GM18526 (cell line): ENCODE results near the gene COL18A1.

ENCODE experiments used
- POLR2A ChIP-seq: IDR thresholded peaks from 3 replicates; pipeline ENCODE4 v1.6.1; 2011; ENCODE audit not compliant: insufficient read length; ENCODE audit errors: extremely low read depth

COL18A1 gene

DNA sequence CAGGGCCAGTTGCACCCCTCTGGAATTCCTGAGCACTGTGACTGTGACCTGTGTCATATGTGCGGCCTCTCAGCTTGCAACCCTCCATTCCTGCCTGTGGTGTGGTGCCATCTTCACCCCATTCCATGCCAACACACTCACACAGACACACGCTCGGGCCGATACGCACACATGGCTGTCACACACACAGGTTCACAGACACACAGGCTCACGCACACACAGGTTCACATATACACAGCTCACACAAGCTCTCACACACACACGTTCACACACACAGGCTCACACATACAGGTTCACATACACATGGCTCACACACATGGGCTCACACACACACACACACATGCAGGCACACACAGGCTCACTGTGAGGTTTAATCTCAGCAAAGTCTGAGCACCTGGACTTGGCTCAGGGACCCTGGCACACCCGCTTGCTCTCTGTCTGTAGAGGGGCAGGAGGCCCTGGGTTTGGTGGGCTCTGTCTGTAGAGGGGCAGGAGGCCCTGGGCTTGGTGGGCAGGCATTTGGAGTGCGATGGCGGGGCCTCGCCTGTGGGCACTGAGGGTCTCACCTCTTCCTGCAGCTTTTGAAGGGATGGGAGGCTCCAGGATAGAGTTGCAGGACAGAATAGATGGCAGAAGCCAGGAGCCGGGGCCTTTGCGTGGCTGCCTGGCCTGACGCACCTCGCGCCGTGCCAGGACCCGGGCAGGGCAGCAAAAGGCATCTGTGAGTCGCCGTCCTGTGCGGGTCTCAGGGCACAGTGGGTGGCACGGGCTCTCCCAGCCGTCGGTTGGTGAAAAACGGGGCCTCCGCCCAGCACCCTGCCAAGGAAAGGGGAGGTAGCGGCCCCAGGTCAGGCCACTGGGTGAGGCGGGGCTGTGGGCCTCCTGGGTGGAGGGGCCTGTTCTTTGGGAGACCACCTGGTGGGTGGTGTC is 17.1 kb downstream of the COL18A1 start:
- no peak for TF ChIP-seq POLR2A

GRCh38 chr21:45423201-45423955 is 18.4 kb downstream of the COL18A1 start:
- TF ChIP-seq POLR2A = no peak

- TF ChIP-seq POLR2A = no peak
Measured at GRCh38 chr21:45423968-45424853, 19.2 kb downstream of the COL18A1 start.

DNA sequence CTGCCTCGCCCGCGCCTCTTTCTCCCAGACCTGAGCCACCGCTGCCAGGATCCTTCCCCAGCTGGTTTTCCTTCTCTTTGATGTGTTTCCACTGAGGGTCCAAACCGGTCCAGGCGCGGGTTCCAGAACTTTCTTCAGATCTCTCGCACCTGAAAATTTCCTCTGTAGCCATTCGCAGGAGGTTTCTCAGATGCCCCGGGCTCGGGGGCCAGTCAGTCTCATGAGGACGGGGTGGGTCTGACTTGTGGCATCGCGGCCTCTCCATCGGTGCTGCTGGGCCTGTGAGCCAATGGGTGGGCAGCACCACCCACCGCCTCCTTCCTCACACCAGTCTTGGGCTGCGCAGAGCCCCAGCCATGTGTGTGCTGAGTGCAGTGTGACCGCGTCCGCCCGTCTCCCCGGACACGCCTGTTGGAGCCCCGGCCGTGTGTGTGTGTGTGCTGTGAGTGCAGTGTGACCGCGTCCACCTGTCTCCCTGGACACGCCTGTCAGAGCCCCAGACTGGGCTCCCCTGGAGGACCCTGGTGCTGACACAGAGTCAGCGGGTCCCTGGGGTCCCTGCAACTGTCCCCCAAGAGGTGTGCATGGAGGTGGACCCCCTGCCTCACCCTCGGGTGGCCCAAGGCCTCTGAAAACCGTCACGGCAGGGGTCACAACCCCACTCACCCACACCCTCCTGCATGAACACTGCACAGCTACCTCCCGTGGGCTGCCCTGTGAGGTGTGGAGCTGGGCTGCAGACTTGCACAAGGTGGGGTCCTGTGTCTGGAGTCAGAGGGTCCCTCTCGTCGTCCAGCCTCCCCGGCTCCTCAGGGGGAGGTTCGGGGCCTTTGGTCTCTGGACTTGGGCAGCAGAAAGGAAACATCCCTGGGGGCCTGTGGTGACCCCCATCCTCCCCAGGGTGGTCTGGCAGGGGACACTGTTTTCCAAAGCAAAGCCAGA is 20.2 kb downstream of the COL18A1 start:
- no peak for TF ChIP-seq POLR2A

DNA sequence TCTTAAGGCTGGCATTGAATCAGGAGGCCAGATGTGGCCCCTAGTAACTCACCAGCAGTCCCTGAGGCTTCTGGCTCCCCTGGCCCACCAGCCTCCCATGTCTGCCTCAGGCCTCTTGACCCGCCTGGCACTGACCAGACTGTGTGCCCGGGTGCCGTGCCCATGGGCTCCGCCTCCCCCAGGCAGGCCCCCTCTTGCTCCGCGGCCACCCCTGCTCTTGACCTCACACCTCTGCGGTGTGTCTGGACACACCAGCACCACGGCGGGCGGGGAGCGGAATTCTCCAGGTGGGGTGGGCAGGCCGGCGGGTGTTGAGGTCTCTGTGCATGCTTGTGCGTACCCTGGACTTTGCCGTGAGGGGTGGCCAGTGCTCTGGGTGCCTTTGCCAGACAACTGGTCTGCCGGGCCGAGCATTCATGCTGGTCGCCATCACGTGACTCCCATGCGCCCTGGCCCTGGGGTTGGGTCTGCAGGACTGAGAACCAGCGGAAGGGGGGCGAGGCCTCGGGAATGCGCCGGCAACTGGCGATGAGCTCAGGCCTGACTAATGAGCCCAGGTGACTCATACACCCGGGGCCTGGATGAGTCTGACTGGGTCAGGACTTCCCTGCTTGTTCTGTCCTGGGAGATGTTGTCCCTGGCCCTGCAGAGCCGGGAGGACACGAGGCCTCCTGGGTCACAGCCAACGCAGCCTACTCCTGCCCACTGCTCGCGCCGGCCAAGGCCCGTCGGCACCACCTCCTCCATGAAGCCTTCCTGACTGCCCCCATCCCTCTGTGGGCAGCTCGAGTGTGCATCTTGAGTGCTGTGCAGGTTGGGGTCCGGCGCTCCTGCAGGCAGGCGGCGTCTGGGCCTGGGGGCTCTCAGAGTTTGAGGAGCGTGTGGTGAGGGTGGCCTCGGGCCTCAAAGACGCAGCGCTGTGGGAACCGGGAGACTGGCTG is 22.6 kb downstream of the COL18A1 start:
- no peak for TF ChIP-seq POLR2A

DNA sequence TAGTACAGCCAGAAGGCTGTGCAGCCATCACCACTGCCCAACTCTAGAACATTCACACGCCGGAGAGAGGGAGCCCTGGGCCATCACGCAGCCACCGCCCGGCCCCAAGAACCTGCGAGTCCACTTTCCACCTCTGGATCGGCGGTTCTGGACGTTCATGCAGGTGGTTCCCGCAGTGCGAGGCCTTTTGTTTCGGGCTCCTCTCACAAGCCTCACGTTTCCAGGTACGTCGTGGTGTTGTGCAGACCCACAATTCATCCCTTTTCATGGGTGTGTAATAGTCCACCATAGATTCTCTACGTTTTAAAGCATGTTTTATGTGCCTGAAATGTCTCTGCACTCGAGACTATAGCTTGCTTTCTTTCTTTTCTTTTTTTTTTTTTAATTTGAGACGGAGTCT is 23.6 kb downstream of the COL18A1 start:
- no peak for TF ChIP-seq POLR2A

GRCh38 chr21:45429221-45430175 is 24.5 kb downstream of the COL18A1 start:
- no peak for TF ChIP-seq POLR2A

DNA sequence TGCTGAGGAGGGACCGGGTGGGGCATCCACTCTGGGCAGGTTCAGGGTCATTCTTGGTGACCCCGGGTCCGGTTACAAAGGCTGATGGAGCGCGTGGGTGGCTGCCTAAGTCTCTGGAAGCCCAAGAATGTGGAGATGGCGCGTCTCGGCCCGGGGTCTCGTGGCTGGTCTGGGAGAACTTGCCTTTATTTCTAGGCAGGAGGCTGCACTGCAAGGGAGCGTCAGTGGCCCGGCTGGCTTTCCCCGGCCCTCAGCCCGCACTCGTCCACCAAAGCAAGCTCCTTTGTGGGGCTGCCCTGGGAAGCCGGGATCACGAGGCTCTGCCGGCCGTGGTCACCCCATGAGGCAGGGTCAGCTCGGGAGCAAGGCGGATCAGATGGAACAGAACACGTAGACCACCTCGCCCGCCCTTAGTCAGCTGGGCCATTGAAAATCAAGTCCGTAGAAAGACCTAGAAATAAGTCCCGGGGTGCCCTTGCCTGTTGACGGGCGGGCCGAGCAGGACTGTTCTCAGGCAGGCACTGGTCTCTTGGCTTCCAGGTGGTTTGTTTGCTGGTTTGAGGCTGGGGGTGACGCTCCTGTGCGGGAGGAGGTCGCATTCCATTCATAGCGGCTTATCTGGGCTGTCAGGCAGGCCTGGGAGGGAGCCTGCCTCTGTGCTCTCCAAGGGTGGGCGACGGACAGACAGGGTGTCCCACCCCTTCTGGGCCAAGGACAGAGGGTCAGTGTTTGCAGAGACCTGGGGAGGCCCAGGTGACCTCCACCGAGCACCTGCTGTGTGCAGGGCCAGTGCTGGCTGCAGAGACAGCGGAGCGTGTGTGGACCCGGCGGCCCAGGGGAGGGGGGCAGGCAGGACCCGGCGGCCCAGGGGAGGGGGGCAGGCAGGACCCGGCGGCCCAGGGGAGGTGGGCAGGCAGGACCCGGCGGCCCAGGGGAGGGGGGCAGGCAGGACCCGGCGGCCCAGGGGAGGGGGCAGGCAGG is 25.8 kb downstream of the COL18A1 start:
- TF ChIP-seq POLR2A = no peak

- no peak for TF ChIP-seq POLR2A
Measured at GRCh38 chr21:45431781-45432572, 27.0 kb downstream of the COL18A1 start.
